Rectal smooth muscle tissue (tissue), 1 donor: ENCODE results near the gene ITSN1.

ENCODE experiments used
- H3K27ac ChIP-seq: one replicate; pipeline ENCODE4 v1.7.0; 2013; ENCODE audit warnings: low read depth, low read length, inconsistent platforms
- H3K27me3 ChIP-seq: one replicate; pipeline ENCODE4 v1.7.0; 2013; ENCODE audit warnings: low read length; ENCODE audit not compliant: control insufficient read depth, insufficient read depth
- H3K36me3 ChIP-seq: one replicate; pipeline ENCODE4 v1.7.0; 2013; ENCODE audit warnings: low read length; ENCODE audit not compliant: control insufficient read depth, insufficient read depth
- H3K4me1 ChIP-seq: one replicate; pipeline ENCODE4 v1.7.0; 2013; ENCODE audit warnings: low read length; ENCODE audit not compliant: control insufficient read depth, insufficient read depth
- H3K4me3 ChIP-seq: one replicate; pipeline ENCODE4 v1.7.0; 2013; ENCODE audit warnings: low read length
- H3K9ac ChIP-seq: one replicate; pipeline ENCODE4 v1.7.0; 2013; ENCODE audit warnings: low read length

The ITSN1 gene

DNA sequence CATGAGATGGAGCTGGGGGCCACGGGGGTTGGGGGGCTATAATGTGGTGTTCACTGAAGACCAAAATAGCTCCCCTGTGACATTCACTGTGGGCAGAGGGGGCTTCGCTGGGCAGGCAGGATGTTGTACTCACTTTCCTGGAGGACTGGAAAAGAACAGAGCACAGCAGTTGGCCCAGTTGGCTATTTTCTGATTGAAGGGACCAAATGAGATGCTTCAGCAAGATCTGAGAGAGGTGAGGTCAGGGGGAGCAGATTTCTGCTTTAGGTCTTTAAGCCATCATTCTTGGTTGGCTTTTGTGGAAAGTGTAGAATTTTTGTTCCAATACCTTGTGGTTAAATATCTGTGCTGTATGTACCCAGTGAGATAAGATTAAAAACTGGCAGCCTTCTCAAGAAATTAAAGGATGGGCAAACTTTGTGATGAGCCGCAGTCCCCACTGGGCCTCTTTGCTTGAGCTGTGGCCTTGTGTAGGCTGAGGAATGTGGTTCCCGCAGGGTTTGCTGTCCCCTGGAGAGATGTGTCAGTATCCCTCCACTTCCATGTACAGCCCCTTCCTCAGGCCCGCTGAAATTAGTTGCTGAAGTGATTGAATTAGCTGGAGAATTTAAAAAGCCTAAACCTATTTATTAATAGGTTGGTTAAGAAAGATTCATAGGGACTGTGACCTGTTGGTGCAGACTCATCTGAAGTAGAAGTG is 192.7 kb downstream of the ITSN1 start:
- Histone ChIP-seq H3K27ac (no peak overlapping the region), H3K4me1 (no peaks in the 10 kb centered on the region), H3K9ac (no peak overlapping the region), H3K4me3 (no peak overlapping the region), H3K36me3 (peaks cover 7% of the 10 kb centered on the region), H3K27me3 (no peaks in the 10 kb centered on the region)

GRCh38 chr21:33835920-33836319 is 193.6 kb downstream of the ITSN1 start:
- H3K4me1 ChIP-seq = no peaks in the 10 kb centered on the region
- peaks cover 7% of the 10 kb centered on the region for H3K36me3 ChIP-seq
- H3K27me3 ChIP-seq = no peaks in the 10 kb centered on the region
- H3K4me3 ChIP-seq = no peak overlapping the region
- no peak overlapping the region for H3K27ac ChIP-seq
- H3K9ac ChIP-seq = no peak overlapping the region

DNA sequence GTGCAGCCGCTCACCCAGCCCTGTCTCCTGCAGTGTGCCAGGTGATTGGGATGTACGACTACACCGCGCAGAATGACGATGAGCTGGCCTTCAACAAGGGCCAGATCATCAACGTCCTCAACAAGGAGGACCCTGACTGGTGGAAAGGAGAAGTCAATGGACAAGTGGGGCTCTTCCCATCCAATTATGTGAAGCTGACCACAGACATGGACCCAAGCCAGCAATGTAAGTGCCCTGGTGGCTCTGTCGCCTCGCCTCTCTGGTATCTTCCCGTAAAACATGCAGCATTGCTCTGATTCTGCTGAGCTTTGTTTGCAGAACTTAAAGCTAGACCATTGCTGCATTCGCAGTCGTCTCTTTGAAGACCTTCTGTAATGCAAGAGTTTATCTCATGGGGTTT is 194.1 kb downstream of the ITSN1 start:
- H3K4me3 ChIP-seq = no peak overlapping the region
- H3K27ac ChIP-seq = no peak overlapping the region
- H3K27me3 ChIP-seq = no peaks in the 10 kb centered on the region
- peaks cover 7% of the 10 kb centered on the region for H3K36me3 ChIP-seq
- no peaks in the 10 kb centered on the region for H3K4me1 ChIP-seq
- no peak overlapping the region for H3K9ac ChIP-seq

DNA sequence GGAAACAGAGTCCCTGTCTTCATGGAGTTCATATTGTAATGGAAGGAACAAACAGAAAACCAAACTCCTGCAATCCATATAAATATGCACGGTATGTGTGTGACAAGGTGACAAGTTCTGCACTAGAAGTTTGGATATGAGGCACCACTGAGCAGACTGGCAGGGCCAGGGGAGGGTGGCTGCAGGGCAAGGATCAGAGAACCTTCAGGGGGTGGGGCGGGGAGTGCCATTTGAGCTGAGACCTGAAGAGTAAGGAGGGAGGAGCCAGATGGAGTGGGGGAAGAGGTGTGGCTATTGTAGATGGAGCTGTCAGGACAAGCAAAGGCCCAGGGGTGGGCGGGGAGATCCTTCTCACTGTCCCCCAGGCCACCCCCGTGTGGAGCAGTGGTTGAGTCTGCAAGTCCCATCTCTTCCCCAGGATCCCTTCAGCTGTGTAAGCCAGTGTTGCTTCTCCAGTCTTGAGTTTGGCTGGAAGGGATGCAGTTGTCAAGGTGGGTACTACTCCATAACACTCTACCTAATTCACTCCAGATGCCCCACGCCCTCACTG is 196.9 kb downstream of the ITSN1 start:
- H3K27me3 ChIP-seq = no peaks in the 10 kb centered on the region
- H3K4me1 ChIP-seq = peaks cover 4% of the 10 kb centered on the region
- H3K4me3 ChIP-seq = no peak overlapping the region
- no peak overlapping the region for H3K27ac ChIP-seq
- H3K36me3 ChIP-seq = peaks cover 5% of the 10 kb centered on the region
- H3K9ac ChIP-seq = no peak overlapping the region

- H3K4me1 ChIP-seq = peaks cover 10% of the 10 kb centered on the region
- peaks cover 5% of the 10 kb centered on the region for H3K36me3 ChIP-seq
- H3K4me3 ChIP-seq = no peak overlapping the region
- H3K27me3 ChIP-seq = no peaks in the 10 kb centered on the region
- H3K9ac ChIP-seq = no peak overlapping the region
- H3K27ac ChIP-seq = no peak overlapping the region
Observed at GRCh38 chr21:33839806-33840205, 197.5 kb downstream of the ITSN1 start.

GRCh38 chr21:33840771-33841170 is 198.5 kb downstream of the ITSN1 start:
- no peak overlapping the region for H3K4me3 ChIP-seq
- no peak overlapping the region for H3K9ac ChIP-seq
- peaks cover 10% of the 10 kb centered on the region for H3K4me1 ChIP-seq
- peaks cover 5% of the 10 kb centered on the region for H3K36me3 ChIP-seq
- H3K27me3 ChIP-seq = no peaks in the 10 kb centered on the region
- H3K27ac ChIP-seq = no peak overlapping the region

DNA sequence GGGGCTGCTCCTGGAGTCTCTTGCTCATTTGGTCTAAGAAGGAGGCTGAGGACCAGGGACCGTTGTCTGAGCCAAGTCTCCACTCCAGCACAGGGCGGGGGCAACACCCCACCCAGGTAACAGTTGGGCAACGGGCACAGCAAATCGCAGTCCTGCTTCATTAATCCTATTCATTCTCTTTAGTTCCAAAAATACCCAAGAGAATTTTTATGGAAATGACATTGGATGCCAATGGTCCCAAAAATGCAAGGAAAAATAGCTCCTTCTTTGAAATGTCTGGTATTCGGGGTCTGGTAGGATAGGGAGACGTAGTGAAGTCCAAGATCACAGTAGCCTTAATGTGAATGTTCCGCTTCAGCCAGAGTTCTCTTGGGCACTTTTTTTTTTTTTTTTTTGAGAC is 199.3 kb downstream of the ITSN1 start:
- no peak overlapping the region for H3K27ac ChIP-seq

DNA sequence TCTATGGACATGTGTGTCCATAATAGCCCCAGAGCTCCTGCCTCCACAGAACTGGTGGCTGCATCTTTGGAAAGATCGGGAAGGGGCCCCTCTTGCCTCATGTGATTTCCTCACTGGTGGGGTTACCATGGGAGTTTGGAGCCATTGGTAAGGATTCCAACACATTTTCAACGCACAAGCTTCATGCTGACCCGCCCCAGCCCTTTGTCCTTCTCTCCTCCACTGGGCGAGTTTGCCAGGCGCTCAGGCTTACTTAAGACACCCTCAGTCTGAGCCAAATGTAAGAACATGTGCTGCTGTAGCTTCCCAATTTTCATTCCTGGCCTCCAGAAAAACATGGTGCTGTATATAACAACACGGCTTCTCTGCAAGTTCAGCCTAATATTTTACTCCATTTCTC is 200.9 kb downstream of the ITSN1 start:
- H3K27me3 ChIP-seq = no peaks in the 10 kb centered on the region
- peaks cover 10% of the 10 kb centered on the region for H3K4me1 ChIP-seq
- no peak overlapping the region for H3K27ac ChIP-seq
- no peak overlapping the region for H3K4me3 ChIP-seq
- H3K36me3 ChIP-seq = no peaks in the 10 kb centered on the region
- no peak overlapping the region for H3K9ac ChIP-seq

More for the DNA sequence above, 199.3 kb downstream of the ITSN1 start:
- Histone ChIP-seq H3K27me3 (no peaks in the 10 kb centered on the region), H3K9ac (no peak overlapping the region), H3K4me3 (no peak overlapping the region), H3K36me3 (peaks cover 3% of the 10 kb centered on the region), H3K4me1 (peaks cover 10% of the 10 kb centered on the region)

GRCh38 chr21:33844104-33844889 is 202.0 kb downstream of the ITSN1 start:
- Histone ChIP-seq H3K9ac (no peak overlapping the region), H3K4me3 (no peak overlapping the region), H3K27me3 (no peaks in the 10 kb centered on the region), H3K4me1 (peaks cover 10% of the 10 kb centered on the region), H3K36me3 (no peaks in the 10 kb centered on the region), H3K27ac (no peak overlapping the region)

- Histone ChIP-seq H3K4me1 (peaks cover 10% of the 10 kb centered on the region), H3K9ac (no peak overlapping the region), H3K36me3 (no peaks in the 10 kb centered on the region), H3K27ac (no peak overlapping the region), H3K27me3 (no peaks in the 10 kb centered on the region), H3K4me3 (no peak overlapping the region)
Observed at GRCh38 chr21:33844890-33845205, 202.5 kb downstream of the ITSN1 start.

- no peak overlapping the region for H3K4me3 ChIP-seq
- H3K9ac ChIP-seq = no peak overlapping the region
- H3K36me3 ChIP-seq = no peaks in the 10 kb centered on the region
- H3K27me3 ChIP-seq = no peaks in the 10 kb centered on the region
- H3K27ac ChIP-seq = no peak overlapping the region
- peaks cover 10% of the 10 kb centered on the region for H3K4me1 ChIP-seq
Observed at GRCh38 chr21:33846141-33846540, 203.8 kb downstream of the ITSN1 start.

DNA sequence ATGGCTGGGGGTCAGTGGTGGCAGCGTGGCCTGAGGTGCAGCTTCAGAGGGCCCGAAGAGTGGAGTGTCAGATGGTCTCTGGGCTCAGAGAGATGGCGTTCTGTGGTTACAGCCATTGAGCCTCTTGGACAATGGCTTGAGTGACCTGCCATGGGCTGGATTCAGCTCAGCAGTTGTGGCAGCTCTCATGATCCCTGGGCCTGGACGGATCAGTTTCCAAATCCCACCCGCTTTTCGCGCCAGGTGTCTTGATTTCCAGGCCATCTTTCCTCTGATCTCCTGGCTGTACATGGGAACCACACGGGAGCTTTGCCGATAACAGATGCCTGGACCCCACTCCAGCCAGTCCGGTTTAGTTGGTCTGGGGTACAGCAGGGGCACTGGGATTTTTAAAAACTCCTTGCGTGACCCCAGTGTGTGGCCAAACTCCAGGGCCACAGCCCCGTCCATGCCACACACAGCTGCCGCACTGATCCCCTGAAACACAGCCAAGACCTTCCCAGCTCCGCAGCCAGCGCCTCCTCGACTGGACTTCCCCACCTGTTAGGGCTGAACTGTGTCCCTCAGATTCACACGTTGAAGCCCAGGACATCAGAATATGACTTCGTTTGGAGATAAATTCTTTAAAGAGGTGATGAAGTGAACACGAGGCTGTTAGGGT is 205.4 kb downstream of the ITSN1 start:
- no peak overlapping the region for H3K4me3 ChIP-seq
- no peaks in the 10 kb centered on the region for H3K27me3 ChIP-seq
- H3K36me3 ChIP-seq = no peaks in the 10 kb centered on the region
- no peak overlapping the region for H3K9ac ChIP-seq
- H3K27ac ChIP-seq = no peak overlapping the region
- H3K4me1 ChIP-seq = peaks cover 10% of the 10 kb centered on the region
